Thyroid gland (tissue), 4 donors: Measurements from ENCODE around the gene SPATA13. TPM values are rescaled to one million over a fixed set of nuclear protein-coding genes. Genes with fewer than 3 reads are reported as not detected.
A peak's percentile ranks its signal among the peaks of the same experiment; 100 is the strongest.

Experiments used
- DNase-seq, 2 donors: peaks; one replicate each; pipeline ENCODE4 v3.0.0-alpha.2; 2019
- H3K27ac ChIP-seq, 3 donors: fragments of 200-600 bp; sonication (generic); 1 replicate in 2 of 3; 2 replicates in 1 of 3; pipeline ENCODE4 v1.5.1; 2016 to 2019; ENCODE audit warnings: mild to moderate bottlenecking in 1 of 3, moderate library complexity in 1 of 3
- H3K27me3 ChIP-seq: fragments of 200-600 bp; sonication (generic); one replicate; pipeline ENCODE4 v1.5.1; 2019
- H3K36me3 ChIP-seq, 2 donors: fragments of 200-600 bp; sonication (generic); one replicate each; pipeline ENCODE4 v1.5.1; 2016 to 2019
- H3K4me1 ChIP-seq, 2 donors: fragments of 200-600 bp; sonication (generic); one replicate each; pipeline ENCODE4 v1.5.1; 2017 to 2019
- H3K4me3 ChIP-seq, 3 donors: fragments of 200-600 bp; sonication (generic); replicated peaks in 1 of 3; 1 replicate in 2 of 3; 2 replicates in 1 of 3; pipeline ENCODE4 v1.5.1; 2016; ENCODE audit warnings: mild to moderate bottlenecking in 1 of 3
- H3K9me3 ChIP-seq: fragments of 200-600 bp; sonication (generic); one replicate; pipeline ENCODE4 v1.5.1; 2017
- POLR2A ChIP-seq, 2 donors: fragments of 450-650 bp; IDR thresholded peaks; one replicate each; pipeline ENCODE4 v1.6.1; 2017; ENCODE audit warnings: antibody characterized with exemption in 2 of 2, mild to moderate bottlenecking in 2 of 2, moderate library complexity in 1 of 2
- WGBS, 2 donors: methylation state at CpG; one replicate each; pipeline ENCODE4 v1.1.5; 2017; 5-methylcytosine and 5-hydroxymethylcytosine counted together
- intact Hi-C: fragments of 100-400 bp; cut with DNase I; formaldehyde crosslinking; loops from one replicate; pipeline ENCODE4 v1.15.1; 2023
- total RNA-seq, 4 donors: library from RNA; depleted of rRNA; stranded (reverse); fragments of >200 nt; gene quantifications; one replicate each; pipeline ENCODE4 v1.2.3, GENCODE V29; 2016
- TF ChIP-seq, protein P1 (sequence below), 6 experiments: fragments of 200-600 bp in 3 of 6; fragments of 450-650 bp in 3 of 6; sonication (generic) in 3 of 6; IDR thresholded peaks; one replicate each; pipeline ENCODE4 v1.5.1; 2016 to 2019; ENCODE audit warnings: antibody characterized with exemption in 6 of 6, mild to moderate bottlenecking in 2 of 6, inconsistent platforms in 1 of 6, moderate library complexity in 1 of 6

Gene SPATA13
- total RNA-seq, 4 donors from 2014 or later, result 43.2 to 95.4 (median 51.1) TPM

DNA sequence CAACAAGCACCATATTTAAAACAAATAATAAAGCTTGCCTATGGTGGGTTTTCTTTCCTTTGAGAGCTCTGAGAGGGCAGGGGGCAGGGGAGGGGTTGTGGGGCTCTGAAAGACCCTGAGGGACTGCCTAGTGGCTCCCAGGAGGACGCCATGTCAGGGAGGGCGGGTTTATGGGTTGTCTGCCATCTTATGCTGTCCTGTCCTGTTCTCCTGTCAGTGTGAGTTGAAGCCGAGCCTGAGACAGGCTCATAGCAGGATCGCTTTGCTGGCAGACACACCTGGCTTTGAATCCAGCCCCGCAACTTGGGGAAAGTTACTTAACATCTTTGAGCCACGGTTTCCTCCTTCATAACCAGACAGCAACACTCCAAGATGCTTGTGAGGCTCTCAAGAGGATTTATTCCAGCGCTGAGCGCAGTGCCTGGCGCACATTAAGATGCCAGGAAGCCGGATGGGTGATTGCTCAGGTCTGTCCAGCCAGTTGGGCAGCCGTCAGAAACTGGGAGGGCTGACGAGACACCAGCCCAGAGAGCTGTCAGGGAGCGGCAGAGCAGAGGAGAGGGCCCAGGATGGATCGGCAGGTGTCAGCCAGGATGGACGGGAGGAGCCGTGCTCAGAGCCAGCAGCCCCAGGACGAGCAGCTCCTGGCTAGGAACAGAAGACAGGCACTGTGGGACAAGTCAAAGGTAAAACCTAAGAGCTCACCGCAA is 112.1 kb downstream of the SPATA13 start:
- Histone ChIP-seq H3K4me3 (peak overlapping the region in 1 of 3 donors; percentile 11), H3K4me1 (peaks cover 26 to 39% of the 10 kb centered on the region in 2 donors), H3K36me3 (no peaks in the 10 kb centered on the region), H3K27me3 (no peaks in the 10 kb centered on the region), H3K27ac (peak overlapping the region; percentile 84 to 92 (median 88)), H3K9me3 (no peaks in the 10 kb centered on the region)
- DNase-seq, result peak; percentile 86 to 90
- TF ChIP-seq POLR2A (IDR thresholded peaks at IDR 0.05), result peak in 1 of 2 donors; percentile 56
- TF ChIP-seq, protein P1, sequence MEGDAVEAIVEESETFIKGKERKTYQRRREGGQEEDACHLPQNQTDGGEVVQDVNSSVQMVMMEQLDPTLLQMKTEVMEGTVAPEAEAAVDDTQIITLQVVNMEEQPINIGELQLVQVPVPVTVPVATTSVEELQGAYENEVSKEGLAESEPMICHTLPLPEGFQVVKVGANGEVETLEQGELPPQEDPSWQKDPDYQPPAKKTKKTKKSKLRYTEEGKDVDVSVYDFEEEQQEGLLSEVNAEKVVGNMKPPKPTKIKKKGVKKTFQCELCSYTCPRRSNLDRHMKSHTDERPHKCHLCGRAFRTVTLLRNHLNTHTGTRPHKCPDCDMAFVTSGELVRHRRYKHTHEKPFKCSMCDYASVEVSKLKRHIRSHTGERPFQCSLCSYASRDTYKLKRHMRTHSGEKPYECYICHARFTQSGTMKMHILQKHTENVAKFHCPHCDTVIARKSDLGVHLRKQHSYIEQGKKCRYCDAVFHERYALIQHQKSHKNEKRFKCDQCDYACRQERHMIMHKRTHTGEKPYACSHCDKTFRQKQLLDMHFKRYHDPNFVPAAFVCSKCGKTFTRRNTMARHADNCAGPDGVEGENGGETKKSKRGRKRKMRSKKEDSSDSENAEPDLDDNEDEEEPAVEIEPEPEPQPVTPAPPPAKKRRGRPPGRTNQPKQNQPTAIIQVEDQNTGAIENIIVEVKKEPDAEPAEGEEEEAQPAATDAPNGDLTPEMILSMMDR (IDR thresholded peaks at IDR 0.05), result no peak
- 38 to 61% methylated on average over 17 to 18 of the region's 18 CpGs for WGBS, 2 donors
- intact Hi-C loops, result no loop called here

DNA sequence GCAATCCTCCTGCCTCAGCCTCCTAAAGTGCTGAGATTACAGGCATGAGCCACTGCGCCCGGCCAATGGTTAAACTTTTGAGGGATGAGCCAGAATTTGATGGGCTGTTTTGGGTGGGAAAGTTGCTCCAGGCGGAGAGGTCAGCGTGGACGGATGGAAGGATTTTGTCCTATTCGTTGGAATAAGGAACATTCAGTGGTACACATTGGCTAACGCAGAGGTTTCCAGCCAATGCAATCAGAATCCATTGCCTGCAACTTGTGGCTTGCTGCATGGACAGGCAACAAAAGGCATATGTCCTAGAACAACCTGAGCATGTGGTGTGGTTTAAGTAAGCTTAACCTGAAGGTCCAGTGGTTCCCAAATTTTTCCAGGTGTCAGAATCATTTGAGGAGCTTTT is 113.4 kb downstream of the SPATA13 start:
- intact Hi-C loops, result no loop called here
- 96 to 99% methylated on average over 7 of the region's 7 CpGs for WGBS, 2 donors
- Histone ChIP-seq H3K4me1 (peaks cover 26 to 36% of the 10 kb centered on the region in 2 donors), H3K27ac (no peak overlapping the region), H3K27me3 (no peaks in the 10 kb centered on the region), H3K36me3 (no peaks in the 10 kb centered on the region), H3K4me3 (no peak overlapping the region), H3K9me3 (no peaks in the 10 kb centered on the region)
- DNase-seq, result no peak
- TF ChIP-seq, protein P1 (IDR thresholded peaks at IDR 0.05), result no peak
- TF ChIP-seq POLR2A (IDR thresholded peaks at IDR 0.05), result no peak

DNA sequence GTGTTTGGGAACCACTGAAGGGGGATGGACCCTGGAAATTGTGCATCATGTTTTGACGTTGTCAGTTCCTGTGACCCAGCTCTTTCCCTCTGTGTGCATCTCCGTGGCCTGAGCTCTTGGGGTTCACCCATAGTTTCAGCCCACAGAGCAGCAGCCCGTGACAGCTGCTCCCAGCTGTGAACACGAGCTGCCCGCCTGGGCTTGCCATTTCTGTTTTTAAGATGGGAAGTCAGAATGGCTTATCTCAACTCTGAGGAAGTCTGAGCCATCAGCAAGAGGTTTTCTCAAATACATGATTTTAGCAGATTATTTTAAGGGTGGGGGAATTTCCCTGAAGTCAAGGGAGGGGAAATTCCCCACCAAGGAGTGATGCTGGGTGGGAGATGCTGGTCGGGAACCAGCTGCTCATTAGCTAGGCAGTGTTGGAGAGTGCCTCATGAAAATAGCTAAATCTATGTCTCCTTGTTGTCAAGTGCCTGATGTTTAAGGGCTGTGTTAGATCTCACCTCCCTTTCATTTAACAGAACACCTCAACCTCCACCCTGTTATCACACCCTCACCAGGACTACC is 114.0 kb downstream of the SPATA13 start:
- Histone ChIP-seq H3K4me1 (peaks cover 31 to 36% of the 10 kb centered on the region in 2 donors), H3K4me3 (no peak overlapping the region)
- 74 to 78% methylated on average over 6 of the region's 6 CpGs for WGBS, 2 donors

DNA sequence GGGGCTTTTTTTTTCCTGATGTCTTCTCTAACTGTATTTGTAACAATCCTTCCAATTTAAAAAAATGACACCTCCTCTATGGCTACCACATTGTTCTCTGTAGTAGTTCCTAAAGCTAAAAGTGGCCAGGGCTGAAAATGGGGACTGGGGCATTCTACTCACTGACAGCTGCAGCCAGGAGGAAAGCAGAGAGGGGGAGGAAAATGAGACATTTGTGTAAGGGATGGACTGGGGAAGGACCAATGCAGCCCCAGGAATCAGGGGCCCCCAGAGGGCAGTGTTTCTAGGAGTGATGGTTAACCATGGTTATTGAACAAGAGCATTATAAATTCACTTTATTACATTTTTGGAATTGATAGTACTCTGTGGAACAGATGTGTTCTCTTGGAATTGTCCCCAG is 114.5 kb downstream of the SPATA13 start:
- TF ChIP-seq, protein P1 (IDR thresholded peaks at IDR 0.05), result no peak
- no peak for TF ChIP-seq POLR2A (IDR thresholded peaks at IDR 0.05)
- Histone ChIP-seq H3K36me3 (no peaks in the 10 kb centered on the region), H3K27ac (no peak overlapping the region), H3K4me3 (no peak overlapping the region), H3K9me3 (no peaks in the 10 kb centered on the region), H3K4me1 (peaks cover 34 to 36% of the 10 kb centered on the region in 2 donors), H3K27me3 (no peaks in the 10 kb centered on the region)
- intact Hi-C loops, result no loop called here
- no peak for DNase-seq

More for the DNA sequence above, 114.0 kb downstream of the SPATA13 start:
- intact Hi-C loops, result no loop called here
- Histone ChIP-seq H3K27me3 (no peaks in the 10 kb centered on the region), H3K9me3 (no peaks in the 10 kb centered on the region), H3K36me3 (no peaks in the 10 kb centered on the region), H3K27ac (no peak overlapping the region)
- no peak for TF ChIP-seq POLR2A (IDR thresholded peaks at IDR 0.05)
- TF ChIP-seq, protein P1 (IDR thresholded peaks at IDR 0.05), result no peak
- DNase-seq, result no peak

DNA sequence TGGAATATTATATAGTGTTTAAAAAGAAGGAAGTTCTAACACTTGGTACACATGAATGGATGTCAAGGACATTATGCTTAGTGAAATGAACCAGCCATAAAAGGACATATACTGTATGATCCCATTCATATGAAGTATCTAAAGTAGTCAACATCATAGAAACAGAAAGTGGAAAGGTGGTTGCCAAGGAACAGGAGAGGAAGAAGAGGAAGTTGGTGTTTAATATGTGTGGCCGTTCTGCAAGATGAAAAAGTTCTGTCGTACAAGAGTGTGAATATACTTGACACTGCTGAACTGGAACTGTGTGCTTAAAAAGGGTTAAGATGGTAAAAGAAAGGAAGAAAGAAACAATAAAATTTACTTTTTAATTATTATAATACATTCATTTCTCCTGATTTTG is 115.8 kb downstream of the SPATA13 start:
- no peaks in the 10 kb centered on the region for H3K27me3 ChIP-seq
- intact Hi-C loops, result no loop called here
- WGBS, 2 donors, result 71 to 83% methylated on average over 2 of the region's 2 CpGs
- no peaks in the 10 kb centered on the region for H3K9me3 ChIP-seq
- H3K36me3 ChIP-seq, result no peaks in the 10 kb centered on the region
- peaks cover 24 to 26% of the 10 kb centered on the region in 2 donors for H3K4me1 ChIP-seq
- TF ChIP-seq, protein P1 (IDR thresholded peaks at IDR 0.05), result no peak
- TF ChIP-seq POLR2A (IDR thresholded peaks at IDR 0.05), result no peak
- DNase-seq, result no peak
- H3K27ac ChIP-seq, result no peak overlapping the region
- H3K4me3 ChIP-seq, result no peak overlapping the region
